Gastrocnemius medialis (tissue), 4 donors: Measurements from ENCODE around the gene SRRM3.
A peak's percentile ranks its signal among the peaks of the same experiment; 100 is the strongest.

ENCODE experiments used
- POLR2A ChIP-seq, 2 donors: fragments of 450-650 bp; IDR thresholded peaks; one replicate each; pipeline ENCODE4 v1.6.1; 2017; ENCODE audit warnings: antibody characterized with exemption in 2 of 2, mild to moderate bottlenecking in 2 of 2, moderate library complexity in 2 of 2
- TF ChIP-seq, protein P1 (sequence below), 5 experiments: fragments of 450-650 bp in 3 of 5; fragments of 200-600 bp in 2 of 5; sonication (generic) in 2 of 5; IDR thresholded peaks in 4 of 5; conservative IDR thresholded peaks in 1 of 5; 1 replicate in 4 of 5; 2 replicates in 1 of 5; pipeline ENCODE4 v1.5.1; 2016 to 2019; ENCODE audit warnings: antibody characterized with exemption in 5 of 5, mild to moderate bottlenecking in 3 of 5, moderate library complexity in 3 of 5

DNA sequence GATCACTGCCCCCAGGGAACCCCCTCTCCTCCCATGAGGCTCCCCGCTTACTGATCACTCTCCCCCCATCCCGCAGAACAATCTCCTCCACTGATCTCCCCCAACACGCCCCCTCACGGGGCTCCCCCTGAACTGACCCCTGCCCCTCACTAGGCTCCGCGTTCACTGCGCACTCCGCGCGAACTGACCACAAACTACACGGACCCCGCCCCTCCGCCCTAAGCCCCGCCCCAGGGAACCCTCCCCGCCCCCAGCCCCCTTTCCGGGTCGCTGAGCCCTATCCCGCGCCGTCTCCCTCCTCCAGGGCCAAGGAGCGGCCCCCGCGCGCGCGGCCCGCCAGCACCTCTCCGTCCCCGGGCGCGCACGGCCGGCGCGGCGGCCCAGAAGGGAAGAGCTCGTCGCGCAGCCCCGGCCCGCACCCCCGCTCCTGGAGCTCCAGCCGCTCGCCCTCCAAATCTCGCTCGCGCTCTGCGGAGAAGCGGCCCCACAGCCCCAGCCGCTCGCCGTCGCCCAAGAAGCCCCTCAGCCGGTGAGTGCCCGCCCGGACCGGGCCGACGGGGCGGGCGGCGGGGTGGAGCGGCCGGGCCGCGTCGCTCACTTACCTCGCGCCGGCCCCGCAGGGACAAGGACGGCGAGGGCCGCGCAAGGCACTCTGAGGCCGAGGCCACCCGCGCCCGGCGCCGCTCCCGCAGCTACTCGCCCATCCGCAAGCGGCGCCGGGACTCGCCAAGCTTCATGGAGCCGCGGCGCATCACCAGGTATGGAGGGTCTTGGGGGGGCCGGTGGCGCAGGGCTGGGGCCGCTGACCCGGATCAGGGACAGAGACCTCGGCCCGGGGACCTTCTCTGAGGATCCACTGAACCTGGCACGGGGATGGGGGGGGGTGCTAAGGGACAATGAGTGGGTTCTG is 80.9 kb downstream of the SRRM3 start:
- TF ChIP-seq, protein P1, sequence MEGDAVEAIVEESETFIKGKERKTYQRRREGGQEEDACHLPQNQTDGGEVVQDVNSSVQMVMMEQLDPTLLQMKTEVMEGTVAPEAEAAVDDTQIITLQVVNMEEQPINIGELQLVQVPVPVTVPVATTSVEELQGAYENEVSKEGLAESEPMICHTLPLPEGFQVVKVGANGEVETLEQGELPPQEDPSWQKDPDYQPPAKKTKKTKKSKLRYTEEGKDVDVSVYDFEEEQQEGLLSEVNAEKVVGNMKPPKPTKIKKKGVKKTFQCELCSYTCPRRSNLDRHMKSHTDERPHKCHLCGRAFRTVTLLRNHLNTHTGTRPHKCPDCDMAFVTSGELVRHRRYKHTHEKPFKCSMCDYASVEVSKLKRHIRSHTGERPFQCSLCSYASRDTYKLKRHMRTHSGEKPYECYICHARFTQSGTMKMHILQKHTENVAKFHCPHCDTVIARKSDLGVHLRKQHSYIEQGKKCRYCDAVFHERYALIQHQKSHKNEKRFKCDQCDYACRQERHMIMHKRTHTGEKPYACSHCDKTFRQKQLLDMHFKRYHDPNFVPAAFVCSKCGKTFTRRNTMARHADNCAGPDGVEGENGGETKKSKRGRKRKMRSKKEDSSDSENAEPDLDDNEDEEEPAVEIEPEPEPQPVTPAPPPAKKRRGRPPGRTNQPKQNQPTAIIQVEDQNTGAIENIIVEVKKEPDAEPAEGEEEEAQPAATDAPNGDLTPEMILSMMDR (IDR thresholded peaks at IDR 0.05 in 4 of 5, conservative IDR thresholded peaks at IDR 0.05 in 1 of 5) = no peak
- peak in 1 of 2 donors; percentile 16 for TF ChIP-seq POLR2A (IDR thresholded peaks at IDR 0.05)
